ENCODE measurements around the gene ATP6V0C.

- no peak for TF ChIP-seq CTCF (conservative IDR thresholded peaks at IDR 0.05; ENCODE audit: low read depth, low read length)
- no peak for TF ChIP-seq EZH2 (IDR thresholded peaks at IDR 0.05; ENCODE audit: low read length, unreplicated experiment)
- no peak for TF ChIP-seq EZH2phosphoT487 (IDR thresholded peaks at IDR 0.05; ENCODE audit: borderline replicate concordance, low read length)
Measured at GRCh38 chr16:2493605-2494004, 20.1 kb upstream of the ATP6V0C start.

Measured in PC-3 (cell line).